GM21723 (cell line): ENCODE data around the gene ZNF302.
"Not testable (repeated sequence)": the region's sequence is repeated elsewhere in the genome, so short reads cannot be mapped to it uniquely, and the experiment has no call there.

Experiments used
- ATAC-seq: cut with Tn5 transposase; IDR thresholded peaks from one replicate; pipeline ENCODE4 v1.9.1; 2021; ENCODE audit warnings: mild to moderate bottlenecking, moderate library complexity; ENCODE audit not compliant: unreplicated experiment

Gene ZNF302

DNA sequence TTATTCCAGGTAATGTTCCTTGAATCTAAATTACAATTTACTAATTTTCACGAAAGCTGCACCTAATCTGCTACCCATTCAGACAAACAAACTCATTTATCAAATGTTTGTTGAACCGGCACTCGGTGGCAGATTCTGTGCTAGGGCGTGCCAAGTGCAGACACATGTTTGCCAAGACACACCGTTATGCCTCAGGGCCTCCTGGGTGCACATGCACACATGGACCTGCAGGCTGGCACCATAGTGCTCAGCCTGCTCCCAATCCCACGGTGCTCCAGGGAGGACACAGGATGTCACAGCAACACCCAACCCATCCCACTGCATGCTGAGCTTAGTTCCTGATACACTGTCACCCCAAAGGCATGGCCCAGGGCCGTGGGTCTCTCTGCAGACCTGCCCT is 8.2 kb upstream of the ZNF302 start:
- no peak for ATAC-seq

DNA sequence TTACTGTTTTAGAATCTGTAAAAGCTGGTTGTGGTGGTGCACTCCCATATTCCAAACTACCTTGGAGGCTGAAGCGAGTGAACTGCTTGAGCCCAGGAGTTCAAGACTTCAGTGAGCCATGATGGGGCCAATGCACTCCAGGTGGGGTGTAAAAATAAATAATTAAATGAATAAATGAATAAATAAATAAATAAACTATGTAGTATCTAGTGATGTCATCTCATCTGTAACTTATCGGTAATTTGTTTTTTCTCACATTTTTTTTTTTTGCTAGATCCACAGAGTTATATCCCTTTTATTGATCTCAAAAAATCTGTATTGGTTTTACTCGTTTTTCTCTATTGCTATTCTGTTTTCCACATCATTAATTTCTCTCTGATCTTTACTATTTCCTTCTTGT is 5.5 kb upstream of the ZNF302 start:
- ATAC-seq = no peak

DNA sequence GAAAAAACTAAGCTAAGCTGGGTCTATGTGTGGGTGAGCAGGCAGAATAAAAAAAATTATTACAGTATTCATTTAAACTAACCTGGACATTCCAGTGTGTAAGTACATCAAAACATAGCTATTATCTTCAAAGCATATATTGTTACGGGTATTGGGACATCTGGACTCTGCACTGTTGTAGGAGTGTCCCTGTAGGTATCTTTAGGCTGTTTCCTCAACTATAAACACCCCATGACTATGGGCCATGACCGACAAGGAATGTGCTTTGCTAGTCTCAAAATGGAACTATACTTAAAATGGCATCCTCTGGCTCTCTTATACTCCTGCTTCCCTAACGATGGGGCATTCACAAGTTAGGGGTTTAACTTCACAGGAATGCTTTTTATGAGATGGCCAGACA is 3.9 kb upstream of the ZNF302 start:
- ATAC-seq = no peak

DNA sequence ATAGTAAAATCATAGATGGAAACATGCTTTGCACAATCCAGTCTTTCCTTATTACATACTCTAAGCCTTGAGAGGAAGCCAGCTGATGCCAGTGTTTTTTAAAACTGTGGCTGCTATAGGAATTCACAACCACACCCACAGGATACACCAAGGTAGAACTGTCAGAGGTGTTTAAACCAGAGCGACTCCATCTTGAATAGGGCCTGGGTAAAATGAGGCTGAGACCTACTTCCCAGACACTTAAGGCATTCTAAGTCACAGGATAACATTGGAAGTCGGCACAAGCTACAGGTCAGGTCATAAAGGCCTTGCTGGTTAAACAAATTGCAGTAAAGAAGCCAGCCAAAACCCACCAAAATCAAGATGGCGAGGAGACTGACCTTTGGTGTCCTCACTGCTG is 2.2 kb upstream of the ZNF302 start:
- no peak for ATAC-seq

DNA sequence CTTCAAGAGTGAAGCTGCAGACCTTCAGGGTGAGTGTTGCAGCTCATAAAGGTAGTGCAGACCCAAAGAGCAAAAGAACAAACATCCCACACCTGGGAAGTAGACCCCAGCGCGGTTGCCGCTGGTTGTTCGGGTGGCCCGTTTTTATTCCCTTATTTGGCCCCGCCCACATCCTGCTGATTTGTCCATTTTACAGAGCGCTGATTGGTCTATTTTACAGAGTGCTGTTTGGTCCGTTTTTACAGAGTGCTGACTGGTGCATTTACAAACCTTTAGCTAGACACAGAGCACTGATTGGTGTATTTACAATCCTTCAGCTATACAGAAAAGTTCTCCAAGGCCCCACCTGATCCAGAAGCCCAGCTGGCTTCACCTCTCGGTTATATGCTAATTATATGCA is 1.6 kb upstream of the ZNF302 start:
- ATAC-seq = no peak

DNA sequence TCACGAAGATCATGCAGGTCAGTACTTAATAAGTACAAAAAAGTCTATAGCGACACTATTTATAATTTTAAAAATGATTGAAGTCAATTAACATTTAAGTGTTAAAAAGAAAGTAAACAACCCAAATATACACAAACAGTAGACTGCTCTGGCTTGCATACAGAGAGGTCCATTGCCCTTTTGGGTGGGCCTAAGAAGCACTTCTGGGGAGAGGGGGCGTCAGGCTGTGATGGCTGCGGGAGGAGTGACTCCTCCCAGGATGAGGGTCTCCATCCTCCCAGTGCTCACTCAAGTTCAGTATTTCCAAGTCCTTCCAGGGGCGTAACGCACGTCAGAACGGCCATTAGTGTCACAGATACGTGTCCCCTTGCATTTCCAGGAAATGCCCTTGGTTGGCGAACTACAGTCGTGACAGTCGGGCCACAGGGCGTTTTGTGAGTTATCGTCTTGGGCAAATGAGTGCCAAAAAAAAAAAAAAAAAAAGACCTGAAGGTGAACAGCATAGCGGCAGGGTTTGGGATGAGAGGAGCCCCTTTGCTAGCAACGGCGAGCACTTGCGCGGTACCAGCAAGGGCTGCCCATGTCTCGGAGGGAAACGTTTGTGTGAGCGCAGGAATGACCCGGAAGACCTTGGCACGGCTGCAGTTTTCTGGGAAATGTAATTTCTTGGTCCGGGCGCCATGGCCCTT is 637 bp upstream of the ZNF302 start, which contains the start of gene SCGB2B2:
TSS of gene SCGB2B2 (minus strand) at position 463 of the 689 bp plus-strand sequence. CDS start 82,596 bp downstream, outside the sequence.
- ATAC-seq = peak; percentile 57

DNA sequence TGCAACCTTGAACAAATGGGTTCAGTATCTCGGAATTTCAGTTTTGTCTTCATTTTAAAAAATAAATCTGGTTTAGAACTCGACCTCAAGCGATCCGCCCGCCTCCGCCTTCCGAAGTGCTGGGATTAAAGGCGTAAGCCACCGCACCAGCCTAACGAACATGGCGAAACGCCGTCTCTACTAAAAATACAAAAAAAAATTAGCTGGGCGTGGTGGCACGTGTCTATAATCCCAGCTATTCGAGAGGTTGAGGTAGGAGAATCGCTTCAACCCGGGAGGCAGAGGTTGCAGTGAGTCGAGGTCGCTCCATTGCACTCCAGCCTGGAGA is 571 bp downstream of the ZNF302 start:
- ATAC-seq = no peak

DNA sequence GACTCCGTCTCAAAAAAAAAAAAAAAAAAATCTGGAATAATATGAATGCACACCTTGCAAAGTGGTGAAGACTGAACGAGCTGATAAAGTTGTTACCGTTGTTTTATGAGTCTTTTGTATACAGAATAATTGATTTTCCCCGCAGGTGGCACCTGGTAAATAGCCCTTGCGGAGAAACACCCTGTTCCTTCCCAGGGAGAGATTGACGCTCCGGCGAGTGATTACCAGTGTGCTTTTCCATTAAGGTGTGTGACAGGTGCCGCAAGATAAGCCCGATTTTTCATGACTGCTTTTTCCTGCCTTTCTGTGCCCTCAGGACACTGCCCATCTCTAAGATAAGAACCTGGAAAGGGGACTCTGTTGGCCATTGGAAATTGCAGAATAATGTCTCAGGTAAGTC is 943 bp downstream of the ZNF302 start:
- no peak for ATAC-seq

DNA sequence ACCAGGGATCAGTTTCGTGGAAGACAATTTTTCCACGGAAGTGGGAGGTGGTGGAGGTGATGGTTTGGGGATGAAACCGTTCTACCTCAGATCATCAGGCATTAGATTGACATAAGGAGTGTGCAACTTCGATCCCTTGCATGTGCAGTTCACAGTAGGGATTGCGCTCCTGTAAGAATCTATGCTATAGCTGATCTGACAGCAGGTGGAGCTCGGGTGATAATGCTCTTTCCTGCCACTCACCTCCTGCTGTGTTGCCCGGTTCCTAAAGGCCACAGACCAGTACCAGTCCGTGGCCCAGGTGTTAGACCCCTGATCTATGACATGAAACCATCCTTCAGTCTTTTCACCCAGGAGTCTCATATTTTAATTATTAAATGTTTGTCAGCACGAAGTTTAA is 4.0 kb downstream of the ZNF302 start:
- ATAC-seq = no peak

DNA sequence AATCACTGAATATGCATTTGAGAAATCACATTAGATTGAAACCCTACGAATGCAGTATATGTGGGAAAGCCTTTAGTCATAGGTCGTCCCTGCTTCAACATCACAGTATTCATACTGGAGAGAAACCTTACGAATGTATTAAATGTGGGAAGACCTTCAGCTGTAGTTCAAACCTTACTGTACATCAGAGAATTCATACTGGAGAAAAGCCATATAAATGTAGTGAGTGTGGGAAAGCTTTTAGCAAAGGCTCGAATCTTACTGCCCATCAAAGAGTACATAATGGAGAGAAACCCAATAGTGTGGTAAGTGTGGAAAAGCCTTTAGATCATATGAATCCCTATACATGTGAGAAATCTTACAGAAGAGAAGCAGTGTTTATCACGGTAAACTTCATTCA is 7.8 kb downstream of the ZNF302 start:
- not testable (repeated sequence) for ATAC-seq

DNA sequence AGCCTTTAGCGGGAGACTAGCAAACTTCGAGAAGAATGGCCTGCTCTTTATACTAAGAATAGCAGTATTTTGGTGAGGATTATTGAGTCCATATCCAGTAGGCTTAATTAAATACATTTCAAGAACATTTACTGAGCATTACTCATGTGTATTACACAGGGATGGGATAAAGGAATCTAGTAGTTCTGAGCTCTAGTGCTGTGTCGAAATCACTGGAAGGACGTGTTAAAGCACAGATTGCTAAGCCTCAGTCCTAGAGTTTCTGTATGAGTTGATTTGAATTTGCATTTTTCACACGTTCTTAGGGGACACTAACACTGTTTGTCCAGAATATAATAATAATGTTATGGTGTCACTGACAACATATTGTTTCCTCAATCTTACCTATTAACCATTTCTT is 9.0 kb downstream of the ZNF302 start:
- ATAC-seq = no peak

DNA sequence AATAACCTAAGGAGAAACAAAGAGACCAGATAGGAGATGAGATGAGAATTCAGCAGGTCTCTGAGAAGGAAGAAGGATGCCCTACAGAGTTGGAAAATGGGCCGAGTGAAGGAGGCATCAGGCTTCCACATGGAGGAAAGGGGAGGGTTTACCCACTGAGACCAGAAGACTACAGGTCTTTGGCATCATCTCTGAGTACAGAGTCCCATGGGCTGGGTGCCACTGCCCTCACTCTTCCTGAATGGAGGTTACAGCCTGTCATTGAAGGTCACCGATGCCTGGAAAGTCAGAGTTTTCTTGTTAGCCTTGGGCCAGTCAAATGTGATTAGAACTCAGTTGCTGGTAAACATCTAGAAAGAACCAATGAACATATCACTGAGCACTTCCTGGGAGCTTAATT is 9.9 kb downstream of the ZNF302 start:
- no peak for ATAC-seq

DNA sequence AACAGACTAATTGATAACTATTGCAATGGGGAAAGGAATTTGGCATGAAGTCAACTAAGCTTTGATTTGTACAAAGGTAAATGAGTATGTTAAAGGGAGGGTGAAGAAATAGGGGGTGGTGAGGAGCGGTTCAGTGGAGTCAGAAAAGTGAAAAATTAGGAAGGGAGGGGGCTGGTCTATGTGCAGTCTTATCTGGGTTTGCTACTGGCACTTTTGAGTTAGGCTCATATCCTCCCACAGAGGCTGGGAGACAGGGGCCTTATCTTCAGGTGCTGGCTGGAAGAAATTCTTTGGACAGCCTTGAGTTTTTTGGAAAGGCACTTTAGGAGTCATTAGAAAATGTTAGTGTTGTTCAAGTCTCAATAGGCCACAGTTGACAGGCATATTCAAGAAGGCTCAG is 11.1 kb downstream of the ZNF302 start:
- no peak for ATAC-seq

DNA sequence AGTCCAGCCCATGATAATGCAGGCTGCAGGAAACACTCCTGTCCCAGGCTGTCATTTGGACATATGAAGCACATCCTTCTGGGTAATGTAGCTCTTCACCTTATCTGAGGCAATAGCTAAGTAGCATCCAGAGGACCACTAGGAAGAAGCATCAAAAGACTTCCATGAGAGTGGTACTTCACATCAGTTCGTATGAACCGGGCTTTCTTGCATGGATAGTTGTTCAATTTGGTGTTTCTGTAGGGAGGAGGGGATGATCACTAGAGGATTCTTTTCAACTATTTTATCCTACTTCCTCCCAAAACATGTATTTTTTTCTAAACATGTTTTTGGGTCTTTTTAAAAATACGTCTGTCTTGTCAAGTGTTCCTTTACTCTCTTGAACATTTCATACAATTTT is 12.9 kb downstream of the ZNF302 start:
- no peak for ATAC-seq

DNA sequence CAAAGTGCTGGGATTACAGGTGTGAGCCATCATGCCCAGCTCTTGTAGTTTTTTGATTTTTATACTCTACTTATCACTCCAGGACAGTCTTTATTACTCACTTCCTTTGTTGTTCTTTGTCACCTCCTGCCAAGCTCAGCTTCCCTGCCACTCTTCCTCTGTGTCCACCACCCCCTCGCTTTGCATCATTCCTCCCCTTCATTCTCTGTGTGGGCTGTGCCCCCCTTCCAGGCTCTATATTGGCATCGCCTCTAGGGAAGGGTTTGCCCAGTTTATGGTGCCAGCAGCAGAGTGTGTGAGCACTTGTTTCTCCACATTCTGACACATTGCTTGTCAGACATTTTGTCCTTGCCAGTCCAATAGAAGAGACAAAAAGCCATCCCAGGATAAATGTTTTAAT is 15.1 kb downstream of the ZNF302 start:
- no peak for ATAC-seq

DNA sequence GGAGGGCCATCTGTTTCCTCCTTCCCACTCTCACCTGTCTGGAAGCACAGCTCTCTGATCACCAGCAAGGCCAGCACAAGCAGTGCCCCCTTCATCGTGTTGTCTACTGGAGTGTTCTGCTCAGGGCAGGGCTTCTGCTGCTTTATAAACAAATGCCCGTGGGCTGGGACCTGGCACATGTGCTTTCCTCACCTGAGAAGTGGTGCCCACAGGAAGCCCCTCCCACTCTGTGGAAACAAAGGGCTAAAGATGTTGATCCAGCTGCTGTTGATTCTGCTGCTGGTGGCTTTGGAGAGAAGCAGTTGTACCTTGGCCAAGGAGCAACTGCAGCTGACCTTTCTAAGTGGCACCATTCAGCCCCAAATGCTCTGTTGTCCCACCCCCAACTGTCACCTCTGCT is 30.2 kb downstream of the ZNF302 start:
- ATAC-seq = no peak

DNA sequence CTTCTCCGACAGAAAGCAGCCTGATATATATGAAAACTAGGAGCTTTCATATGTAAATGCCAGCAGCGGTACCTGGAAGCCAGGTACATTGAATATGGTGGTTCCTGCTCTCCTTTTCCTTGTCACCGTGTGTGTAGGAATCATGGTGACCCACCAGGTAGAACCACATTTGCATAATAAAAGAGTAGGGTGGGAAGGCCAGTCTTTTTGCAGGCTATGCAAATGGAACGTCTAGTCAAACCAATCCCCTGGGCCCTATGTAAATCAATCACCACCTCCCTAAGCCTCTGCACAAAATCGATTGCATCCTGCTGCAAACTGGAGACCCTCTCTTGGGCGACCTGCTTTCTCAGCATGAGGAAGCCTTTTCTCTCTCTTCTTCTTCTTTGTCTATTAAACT is 34.4 kb downstream of the ZNF302 start:
- no peak for ATAC-seq

DNA sequence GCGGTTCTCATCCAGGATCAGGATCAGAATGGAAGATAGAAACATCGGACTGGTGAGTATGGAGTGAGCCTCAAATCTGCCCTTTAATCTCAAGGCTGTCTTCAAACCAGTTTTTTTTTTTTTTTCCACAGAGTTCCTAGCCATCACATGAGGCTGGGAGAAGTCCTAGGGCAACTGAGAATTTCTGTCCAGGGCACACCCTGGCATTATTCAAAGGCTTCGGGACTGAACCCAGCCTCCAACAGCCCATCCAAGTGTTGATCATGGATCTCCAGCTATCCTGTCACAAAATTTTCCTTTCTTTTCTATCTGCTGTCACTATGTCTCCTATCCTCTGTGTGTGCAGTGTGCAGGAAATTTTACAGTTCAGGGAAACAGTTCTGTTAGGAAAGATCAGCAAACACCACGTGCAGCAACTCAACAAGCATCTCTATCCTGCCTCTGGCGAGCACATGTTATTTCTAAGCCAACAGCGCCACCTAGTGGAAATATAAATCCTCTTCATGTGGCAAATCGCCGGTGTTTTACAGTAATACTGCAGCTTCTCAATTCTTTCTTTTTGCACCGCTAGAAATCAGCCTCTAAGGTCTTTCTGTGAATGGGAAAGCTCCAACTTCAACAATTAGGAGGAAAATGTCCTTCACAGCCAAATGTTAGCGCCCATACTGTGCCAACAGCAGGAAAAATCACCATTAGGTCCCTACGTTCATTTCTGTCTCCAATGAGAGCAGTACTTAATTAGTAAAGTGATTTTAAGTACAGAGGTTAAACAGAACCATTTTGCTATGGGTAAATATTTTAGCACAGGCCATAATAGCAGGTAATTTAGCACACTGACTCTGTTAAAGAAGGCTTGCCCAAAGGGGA is 35.1 kb downstream of the ZNF302 start:
- no peak for ATAC-seq

DNA sequence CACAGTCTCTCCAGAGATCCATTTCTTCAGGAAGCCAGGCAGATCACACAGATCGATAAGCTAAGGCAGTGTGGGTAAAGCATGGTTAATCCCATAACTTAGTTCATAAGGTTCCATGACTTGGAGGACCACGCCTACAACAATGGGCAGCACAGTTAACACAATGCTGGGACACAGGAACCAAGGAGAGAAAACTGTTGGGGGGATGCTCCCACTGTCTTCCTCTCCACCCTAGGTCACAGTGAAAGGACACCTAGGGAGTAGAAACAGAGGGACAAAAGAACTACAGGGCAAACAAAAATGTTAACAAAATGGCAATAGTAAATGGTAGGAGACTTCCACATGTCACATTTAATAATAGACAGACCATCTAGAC is 35.8 kb downstream of the ZNF302 start:
- ATAC-seq = no peak

DNA sequence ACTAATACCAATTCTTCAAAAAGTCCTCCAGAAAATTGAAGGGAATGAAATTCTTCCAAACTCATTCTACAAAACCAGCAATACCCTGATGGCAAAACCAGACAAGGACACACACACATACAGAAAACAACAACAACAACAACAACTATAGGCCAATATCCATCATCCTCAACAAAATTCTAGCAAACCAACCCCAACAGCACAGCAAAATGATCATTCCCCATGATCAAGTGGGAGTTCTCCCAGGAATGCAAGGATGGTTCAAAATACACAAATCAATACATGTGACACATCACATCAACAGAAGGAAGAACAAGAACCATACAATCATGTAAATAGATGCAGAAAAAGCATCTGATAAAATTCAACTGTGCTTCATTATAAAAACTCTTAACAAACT is 37.9 kb downstream of the ZNF302 start:
- no peak for ATAC-seq

DNA sequence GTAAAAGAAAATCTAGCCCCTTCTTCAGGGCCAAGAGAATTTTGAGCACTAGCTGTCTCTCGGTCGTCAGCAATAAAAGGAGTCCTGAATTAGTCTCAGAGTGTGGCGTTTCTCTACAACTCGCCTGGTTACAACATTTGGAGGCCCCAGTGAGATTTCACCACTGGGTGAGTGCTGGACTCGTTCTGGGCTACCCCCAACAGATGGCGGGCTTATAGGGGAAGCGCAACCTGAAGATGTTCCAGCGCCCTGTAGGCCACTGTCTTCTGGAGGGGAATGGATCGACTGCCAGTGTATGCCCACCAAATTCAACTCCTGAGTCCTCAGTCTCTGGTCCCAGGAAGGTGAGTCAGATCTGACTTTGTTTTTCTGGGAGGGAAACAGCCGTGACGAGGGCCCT is 44.9 kb downstream of the ZNF302 start:
- ATAC-seq = no peak

DNA sequence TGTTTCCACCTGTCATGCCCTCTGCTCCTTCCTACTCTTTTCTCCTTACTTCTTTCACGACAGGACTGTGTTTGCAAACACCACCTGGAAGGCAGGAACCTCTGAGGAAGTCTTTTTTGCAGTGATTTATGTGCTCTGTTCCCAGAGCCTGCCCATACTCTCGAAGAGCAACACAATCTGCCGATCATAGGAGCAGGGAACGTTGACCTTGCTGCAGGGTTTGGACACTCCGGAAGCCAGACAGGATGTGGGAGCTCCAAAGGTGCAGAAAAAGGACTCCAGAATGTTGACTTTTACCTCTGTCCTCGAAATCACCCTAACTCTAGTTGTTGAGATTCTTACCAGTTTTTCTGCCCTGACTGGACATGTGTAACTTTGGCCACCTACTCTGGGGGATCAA is 47.9 kb downstream of the ZNF302 start:
- no peak for ATAC-seq
